WTC11 (cell line): ENCODE measurements around the gene HES4. TPM values are rescaled to one million over a fixed set of nuclear protein-coding genes. Genes with fewer than 3 reads are reported as not detected.

Experiments
- ATAC-seq: fragments of 200-7000 bp; cut with Tn5 transposase; 2 replicates; pipeline ENCODE4 v1.10.0; 2021; ENCODE audit warnings: mild to moderate bottlenecking, moderate library complexity
- CTCF ChIA-PET: fragments of 300-600 bp; sonication (Branson Sonifier 250); formaldehyde crosslinking; loops from one replicate; lab custom pipeline; 2021; ENCODE audit warnings: antibody characterized with exemption; lab: Charles Lee
- POLR2A ChIA-PET: fragments of 350-600 bp; sonication (Branson Sonifier 250); formaldehyde crosslinking; loops from one replicate; lab custom pipeline; 2021; ENCODE audit warnings: antibody characterized with exemption; lab: Charles Lee
- DNase-seq: peaks from one replicate; pipeline ENCODE4 v3.0.0; 2021; ENCODE audit warnings: low spot score
- H3K27ac Mint-ChIP-seq: 2 replicates; pipeline ENCODE4 v1.8.0; 2021; ENCODE audit warnings: mixed read lengths
- H3K27me3 Mint-ChIP-seq: 2 replicates; pipeline ENCODE4 v1.8.0; 2021; ENCODE audit warnings: low read depth, mild to moderate bottlenecking, moderate library complexity, mixed read lengths
- H3K36me3 Mint-ChIP-seq: 2 replicates; pipeline ENCODE4 v1.8.0; 2021; ENCODE audit warnings: mixed read lengths
- H3K4me1 Mint-ChIP-seq: 2 replicates; pipeline ENCODE4 v1.8.0; 2022; ENCODE audit warnings: mixed read lengths
- H3K4me3 Mint-ChIP-seq: 2 replicates; pipeline ENCODE4 v1.8.0; 2021; ENCODE audit warnings: mild to moderate bottlenecking, moderate library complexity, mixed read lengths
- H3K9me3 Mint-ChIP-seq: 2 replicates; pipeline ENCODE4 v1.8.0; 2021; ENCODE audit warnings: mixed read lengths
- CREM ChIP-seq: sonication (generic); formaldehyde crosslinking; IDR thresholded peaks from 2 replicates; pipeline ENCODE4 v1.8.1; 2022; ENCODE audit warnings: mild to moderate bottlenecking, missing genetic modification reagents, moderate library complexity
- ELF4 ChIP-seq: sonication (generic); formaldehyde crosslinking; IDR thresholded peaks from 2 replicates; pipeline ENCODE4 v1.8.1; 2022; ENCODE audit warnings: low read depth, mild to moderate bottlenecking, moderate library complexity, missing genetic modification reagents
- GABPB1 ChIP-seq: sonication (generic); formaldehyde crosslinking; IDR thresholded peaks from 2 replicates; pipeline ENCODE4 v1.8.1; 2023; ENCODE audit warnings: mild to moderate bottlenecking, missing genetic modification reagents
- GRHL2 ChIP-seq: fragments of 250-450 bp; sonication (Bioruptor Pico); IDR thresholded peaks from 2 replicates; pipeline ENCODE4 v1.8.0; 2022; ENCODE audit warnings: mild to moderate bottlenecking, moderate library complexity; ENCODE audit not compliant: insufficient replicate concordance, severe bottlenecking
- IRF2 ChIP-seq: sonication (generic); formaldehyde crosslinking; IDR thresholded peaks from 2 replicates; pipeline ENCODE4 v1.8.0; 2022; ENCODE audit warnings: low read depth, missing genetic modification reagents, borderline replicate concordance
- MYBL2 ChIP-seq: sonication (generic); formaldehyde crosslinking; IDR thresholded peaks from 2 replicates; pipeline ENCODE4 v1.8.1; 2023; ENCODE audit warnings: mild to moderate bottlenecking, moderate library complexity, missing genetic modification reagents
- NFATC4 ChIP-seq: fragments of 250-450 bp; sonication (Bioruptor Pico); IDR thresholded peaks from 2 replicates; pipeline ENCODE4 v1.9.0; 2021; ENCODE audit warnings: mild to moderate bottlenecking
- NR2C2 ChIP-seq: sonication (generic); formaldehyde crosslinking; IDR thresholded peaks from 2 replicates; pipeline ENCODE4 v1.8.0; 2022; ENCODE audit warnings: mild to moderate bottlenecking, missing genetic modification reagents
- RELA ChIP-seq: sonication (generic); formaldehyde crosslinking; IDR thresholded peaks from 2 replicates; pipeline ENCODE4 v1.8.1; 2022; ENCODE audit warnings: missing genetic modification reagents, mild to moderate bottlenecking, borderline replicate concordance
- RORB ChIP-seq: fragments of 250-450 bp; sonication (Bioruptor Pico); IDR thresholded peaks from 2 replicates; pipeline ENCODE4 v1.9.0; 2021; ENCODE audit warnings: mild to moderate bottlenecking
- SMAD4 ChIP-seq: sonication (generic); formaldehyde crosslinking; IDR thresholded peaks from 2 replicates; pipeline ENCODE4 v1.8.0; 2022; ENCODE audit warnings: mild to moderate bottlenecking, missing genetic modification reagents
- TEAD1 ChIP-seq: sonication (generic); formaldehyde crosslinking; IDR thresholded peaks from 2 replicates; pipeline ENCODE4 v1.8.0; 2022; ENCODE audit warnings: mild to moderate bottlenecking, missing genetic modification reagents
- TEAD4 ChIP-seq: sonication (generic); formaldehyde crosslinking; IDR thresholded peaks from 2 replicates; pipeline ENCODE4 v1.8.0; 2022; ENCODE audit warnings: mild to moderate bottlenecking, missing genetic modification reagents
- ZNF219 ChIP-seq: sonication (generic); formaldehyde crosslinking; IDR thresholded peaks from 2 replicates; pipeline ENCODE4 v1.8.0; 2023; ENCODE audit warnings: missing genetic modification reagents, mild to moderate bottlenecking, borderline replicate concordance
- ZNF423 ChIP-seq: fragments of 250-450 bp; sonication (Bioruptor Pico); IDR thresholded peaks from 2 replicates; pipeline ENCODE4 v2.1.2; 2022; ENCODE audit warnings: mild to moderate bottlenecking, moderate library complexity
- ZNF671 ChIP-seq: fragments of 250-450 bp; sonication (Bioruptor Pico); IDR thresholded peaks from 2 replicates; pipeline ENCODE4 v1.8.0; 2021; ENCODE audit warnings: mild to moderate bottlenecking
- total RNA-seq: library from RNA; stranded (reverse); gene quantifications from 3 replicates; pipeline ENCODE4 v1.2.3, GENCODE V29; 2021
- TF ChIP-seq, protein P1 (sequence below): sonication (generic); formaldehyde crosslinking; IDR thresholded peaks from 2 replicates; pipeline ENCODE4 v1.8.0; 2022; ENCODE audit warnings: mild to moderate bottlenecking, missing genetic modification reagents
- TF ChIP-seq, protein P2 (sequence below): sonication (generic); formaldehyde crosslinking; IDR thresholded peaks from 2 replicates; pipeline ENCODE4 v1.8.1; 2022; ENCODE audit warnings: mild to moderate bottlenecking, moderate library complexity, missing genetic modification reagents
- TF ChIP-seq, protein P3 (sequence below): sonication (generic); formaldehyde crosslinking; IDR thresholded peaks from 2 replicates; pipeline ENCODE4 v1.8.1; 2022; ENCODE audit warnings: low read depth, missing genetic modification reagents, borderline replicate concordance
- TF ChIP-seq, protein P4 (sequence below): fragments of 250-450 bp; sonication (Bioruptor Pico); IDR thresholded peaks from 2 replicates; pipeline ENCODE4 v2.1.2; 2022; ENCODE audit warnings: mild to moderate bottlenecking, moderate library complexity
- TF ChIP-seq, protein P5 (sequence below): sonication (generic); formaldehyde crosslinking; conservative IDR thresholded peaks from 2 replicates; pipeline ENCODE4 v1.8.1; 2022; ENCODE audit warnings: mild to moderate bottlenecking, missing genetic modification reagents
- TF ChIP-seq, protein P6 (sequence below): fragments of 250-450 bp; sonication (Bioruptor Pico); IDR thresholded peaks from 2 replicates; pipeline ENCODE4 v1.9.0; 2021; ENCODE audit warnings: mild to moderate bottlenecking
- TF ChIP-seq, protein P7 (sequence below): sonication (generic); formaldehyde crosslinking; IDR thresholded peaks from 2 replicates; pipeline ENCODE4 v1.8.0; 2022; ENCODE audit warnings: mild to moderate bottlenecking, missing genetic modification reagents

HES4 gene
- total RNA-seq, 1 experiment from 2014 or later: 4.5 TPM

DNA sequence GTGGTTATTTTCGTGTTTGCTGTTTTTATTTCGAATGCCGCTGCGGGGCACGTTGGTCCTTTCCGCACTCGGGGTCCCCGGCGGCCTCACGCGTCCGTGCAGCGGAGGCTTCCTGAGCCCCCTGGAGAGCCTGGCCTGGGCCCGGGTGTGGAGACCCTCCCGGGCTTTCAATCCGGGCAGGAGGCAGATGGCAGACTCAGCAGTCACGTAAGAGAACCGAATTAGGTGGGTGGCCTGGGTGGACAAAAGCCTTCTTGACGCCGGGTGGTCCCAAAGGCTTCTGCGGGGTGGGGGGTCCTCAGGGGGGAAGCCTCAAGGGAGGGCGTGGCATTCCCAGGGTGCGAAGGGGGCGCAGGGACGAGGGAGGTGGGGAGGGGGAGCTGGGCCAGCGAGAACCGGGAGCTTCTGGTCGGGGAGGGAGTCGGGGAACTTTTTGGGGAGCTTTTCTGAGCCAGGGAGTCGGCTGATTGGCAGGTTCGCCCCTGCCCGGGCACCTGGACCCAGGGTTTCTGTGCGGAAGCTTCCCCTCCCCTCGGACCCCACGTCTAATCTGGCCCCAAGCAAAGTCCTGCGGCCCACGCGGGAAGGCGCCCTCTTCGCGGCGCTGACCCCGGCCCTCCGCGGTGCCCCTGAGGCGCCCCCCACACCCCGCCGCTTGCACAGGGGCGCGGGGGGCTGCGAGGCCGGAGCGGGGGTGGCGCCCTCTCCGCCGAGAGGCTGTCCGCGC lies 1.3 kb upstream of the HES4 start:
- Mint-ChIP-seq H3K9me3 (no peaks in the 10 kb centered on the region), H3K27me3 (peaks cover 72% of the 10 kb centered on the region), H3K4me3 (peak overlapping the region; percentile 70), H3K27ac (no peak overlapping the region), H3K36me3 (no peaks in the 10 kb centered on the region), H3K4me1 (peaks cover 15% of the 10 kb centered on the region)
- DNase-seq (no peak), ATAC-seq (no peak)
- TF ChIP-seq, protein P1, sequence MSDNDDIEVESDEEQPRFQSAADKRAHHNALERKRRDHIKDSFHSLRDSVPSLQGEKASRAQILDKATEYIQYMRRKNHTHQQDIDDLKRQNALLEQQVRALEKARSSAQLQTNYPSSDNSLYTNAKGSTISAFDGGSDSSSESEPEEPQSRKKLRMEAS (CRISPR knock-in tag): 0 out of 2 replicates have a peak, but pooled peaks have one; percentile 57
- TF ChIP-seq RORB (CRISPR knock-in tag): no peak
- CTCF ChIA-PET: interaction anchor here (0.6 to 4.1 kb wide), 18 partner anchors 9 to 338 kb away, joined by 3 to 47 read pairs (median 8); partner anchors contain the start of genes AGRN, ISG15, PERM1 and PLEKHN1
- POLR2A ChIA-PET: interaction anchor here (1.4 to 2.9 kb wide), 2 partner anchors 13 to 18 kb away, joined by 8 to 11 read pairs; partner anchors contain the start of genes AGRN and ISG15

DNA sequence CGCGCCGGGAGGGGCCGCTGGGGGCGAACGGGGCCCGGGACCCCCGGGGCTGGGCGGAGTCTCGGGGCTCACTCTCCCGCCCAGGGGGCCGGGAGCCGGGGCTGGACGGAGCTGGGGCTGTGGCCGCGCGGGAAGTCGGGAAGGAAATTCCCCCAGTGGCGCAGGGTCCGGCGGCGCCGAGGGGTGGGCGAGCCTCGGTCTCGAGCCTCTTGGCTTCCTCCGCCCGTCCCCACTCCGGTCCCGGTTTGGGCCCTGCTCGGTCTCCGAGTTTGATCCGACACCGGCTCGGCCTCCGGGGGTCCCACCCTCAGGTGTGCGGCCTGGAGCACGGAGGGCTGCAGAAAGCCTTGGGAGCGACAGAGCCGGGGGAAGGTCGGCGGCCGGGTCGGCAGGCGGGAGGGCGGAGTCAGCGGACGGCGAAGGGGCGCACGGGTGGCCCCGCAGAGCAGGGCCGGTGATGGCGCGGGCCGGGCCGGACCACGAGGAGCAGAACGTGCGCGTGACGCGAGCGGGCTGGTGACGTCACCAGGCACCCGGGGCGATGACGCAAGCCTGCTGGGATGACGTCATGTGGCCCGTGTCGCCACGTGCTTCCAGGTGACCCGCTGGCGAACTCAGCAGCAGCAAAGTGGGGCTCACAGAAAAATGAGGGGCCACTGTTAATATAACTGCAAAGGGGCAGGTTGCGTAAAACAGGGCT lies 610 bp upstream of the HES4 start:
- DNase-seq (peak; percentile 75), ATAC-seq (peak; percentile 20)
- peak overlapping the region; percentile 70 for H3K4me3 Mint-ChIP-seq
- peaks cover 75% of the 10 kb centered on the region for H3K27me3 Mint-ChIP-seq
- H3K4me1 Mint-ChIP-seq: peaks cover 15% of the 10 kb centered on the region
- CTCF ChIA-PET: interaction anchor here (0.6 to 4.1 kb wide), 15 partner anchors 9 to 339 kb away, joined by 3 to 47 read pairs (median 11); partner anchors contain the start of genes AGRN, ISG15 and PERM1
- peak overlapping the region; percentile 92; the same call in 1 of the 2 replicates for H3K27ac Mint-ChIP-seq
- no peaks in the 10 kb centered on the region for H3K36me3 Mint-ChIP-seq
- H3K9me3 Mint-ChIP-seq: no peaks in the 10 kb centered on the region
- POLR2A ChIA-PET: interaction anchor here (1.4 to 2.9 kb wide), 2 partner anchors 13 to 19 kb away, joined by 8 to 11 read pairs; partner anchors contain the start of genes AGRN and ISG15
- TF ChIP-seq, protein P2, sequence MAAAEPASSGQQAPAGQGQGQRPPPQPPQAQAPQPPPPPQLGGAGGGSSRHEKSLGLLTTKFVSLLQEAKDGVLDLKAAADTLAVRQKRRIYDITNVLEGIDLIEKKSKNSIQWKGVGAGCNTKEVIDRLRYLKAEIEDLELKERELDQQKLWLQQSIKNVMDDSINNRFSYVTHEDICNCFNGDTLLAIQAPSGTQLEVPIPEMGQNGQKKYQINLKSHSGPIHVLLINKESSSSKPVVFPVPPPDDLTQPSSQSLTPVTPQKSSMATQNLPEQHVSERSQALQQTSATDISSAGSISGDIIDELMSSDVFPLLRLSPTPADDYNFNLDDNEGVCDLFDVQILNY (CRISPR knock-in tag): 0 out of 2 replicates have a peak, but pooled peaks have one; percentile 13
- TF ChIP-seq TEAD4 (CRISPR knock-in tag) (no peak), ELF4 (CRISPR knock-in tag) (no peak), GRHL2 (CRISPR knock-in tag) (no peak), SMAD4 (CRISPR knock-in tag) (no peak), NFATC4 (no peak), IRF2 (no peak), MYBL2 (no peak), ZNF671 (CRISPR knock-in tag) (no peak), CREM (CRISPR knock-in tag) (peak; percentile 95), RELA (CRISPR knock-in tag) (peak; percentile 76; the same call in 1 of the 2 replicates), ZNF423 (CRISPR knock-in tag) (peak; percentile 50; the same call in 1 of the 2 replicates), GABPB1 (CRISPR knock-in tag) (peak; percentile 88), TEAD1 (CRISPR knock-in tag) (no peak), NR2C2 (no peak; the same call in 1 of the 2 replicates), ZNF219 (peak; percentile 76; the same call in 1 of the 2 replicates)
- TF ChIP-seq, protein P3, sequence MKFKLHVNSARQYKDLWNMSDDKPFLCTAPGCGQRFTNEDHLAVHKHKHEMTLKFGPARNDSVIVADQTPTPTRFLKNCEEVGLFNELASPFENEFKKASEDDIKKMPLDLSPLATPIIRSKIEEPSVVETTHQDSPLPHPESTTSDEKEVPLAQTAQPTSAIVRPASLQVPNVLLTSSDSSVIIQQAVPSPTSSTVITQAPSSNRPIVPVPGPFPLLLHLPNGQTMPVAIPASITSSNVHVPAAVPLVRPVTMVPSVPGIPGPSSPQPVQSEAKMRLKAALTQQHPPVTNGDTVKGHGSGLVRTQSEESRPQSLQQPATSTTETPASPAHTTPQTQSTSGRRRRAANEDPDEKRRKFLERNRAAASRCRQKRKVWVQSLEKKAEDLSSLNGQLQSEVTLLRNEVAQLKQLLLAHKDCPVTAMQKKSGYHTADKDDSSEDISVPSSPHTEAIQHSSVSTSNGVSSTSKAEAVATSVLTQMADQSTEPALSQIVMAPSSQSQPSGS (CRISPR knock-in tag): peak; percentile 87; the same call in 1 of the 2 replicates
- TF ChIP-seq, protein P4, sequence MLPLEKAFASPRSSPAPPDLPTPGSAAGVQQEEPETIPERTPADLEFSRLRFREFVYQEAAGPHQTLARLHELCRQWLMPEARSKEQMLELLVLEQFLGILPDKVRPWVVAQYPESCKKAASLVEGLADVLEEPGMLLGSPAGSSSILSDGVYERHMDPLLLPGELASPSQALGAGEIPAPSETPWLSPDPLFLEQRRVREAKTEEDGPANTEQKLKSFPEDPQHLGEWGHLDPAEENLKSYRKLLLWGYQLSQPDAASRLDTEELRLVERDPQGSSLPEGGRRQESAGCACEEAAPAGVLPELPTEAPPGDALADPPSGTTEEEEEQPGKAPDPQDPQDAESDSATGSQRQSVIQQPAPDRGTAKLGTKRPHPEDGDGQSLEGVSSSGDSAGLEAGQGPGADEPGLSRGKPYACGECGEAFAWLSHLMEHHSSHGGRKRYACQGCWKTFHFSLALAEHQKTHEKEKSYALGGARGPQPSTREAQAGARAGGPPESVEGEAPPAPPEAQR (CRISPR knock-in tag): no peak
- TF ChIP-seq, protein P5, sequence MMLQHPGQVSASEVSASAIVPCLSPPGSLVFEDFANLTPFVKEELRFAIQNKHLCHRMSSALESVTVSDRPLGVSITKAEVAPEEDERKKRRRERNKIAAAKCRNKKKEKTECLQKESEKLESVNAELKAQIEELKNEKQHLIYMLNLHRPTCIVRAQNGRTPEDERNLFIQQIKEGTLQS (CRISPR knock-in tag): peak; percentile 94
- TF ChIP-seq, protein P6, sequence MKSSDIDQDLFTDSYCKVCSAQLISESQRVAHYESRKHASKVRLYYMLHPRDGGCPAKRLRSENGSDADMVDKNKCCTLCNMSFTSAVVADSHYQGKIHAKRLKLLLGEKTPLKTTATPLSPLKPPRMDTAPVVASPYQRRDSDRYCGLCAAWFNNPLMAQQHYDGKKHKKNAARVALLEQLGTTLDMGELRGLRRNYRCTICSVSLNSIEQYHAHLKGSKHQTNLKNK (CRISPR knock-in tag): no peak
- TF ChIP-seq, protein P7, sequence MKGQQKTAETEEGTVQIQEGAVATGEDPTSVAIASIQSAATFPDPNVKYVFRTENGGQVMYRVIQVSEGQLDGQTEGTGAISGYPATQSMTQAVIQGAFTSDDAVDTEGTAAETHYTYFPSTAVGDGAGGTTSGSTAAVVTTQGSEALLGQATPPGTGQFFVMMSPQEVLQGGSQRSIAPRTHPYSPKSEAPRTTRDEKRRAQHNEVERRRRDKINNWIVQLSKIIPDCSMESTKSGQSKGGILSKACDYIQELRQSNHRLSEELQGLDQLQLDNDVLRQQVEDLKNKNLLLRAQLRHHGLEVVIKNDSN (CRISPR knock-in tag): peak; percentile 27; the same call in 1 of the 2 replicates
- TF ChIP-seq, protein P1 (CRISPR knock-in tag): peak; percentile 98
